ENCODE results near the gene PRPH2.

The PRPH2 gene

DNA sequence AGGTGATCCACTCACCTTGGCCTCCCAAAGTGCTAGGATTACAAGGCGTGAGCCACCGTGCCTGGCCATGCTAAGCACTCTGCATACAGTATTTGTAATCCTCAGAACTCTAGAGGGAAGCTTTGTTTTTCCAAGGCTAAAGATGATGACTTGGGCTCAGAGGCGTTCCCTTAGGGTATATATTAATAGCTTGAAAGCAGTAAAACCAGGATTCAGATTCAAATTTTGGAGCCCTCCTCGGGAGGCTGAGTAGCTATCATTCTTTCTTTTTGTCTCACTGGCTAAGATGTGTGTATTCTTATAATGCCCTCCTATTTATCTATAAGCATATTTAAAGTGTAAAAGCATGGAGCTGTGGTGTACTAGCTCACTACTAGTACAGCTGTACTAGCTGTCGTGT, 68.5 kb downstream of the PRPH2 start:
- no peak for TF ChIP-seq Cebpa-rat (IDR thresholded peaks at IDR 0.05)
- no peaks in the 10 kb centered on the region for H3K27me3 ChIP-seq
- H3K9ac ChIP-seq = no peak overlapping the region
- no peak overlapping the region for H3K4me2 ChIP-seq
- H3K36me3 ChIP-seq = peaks cover 85 to 100% (median 95%) of the 10 kb centered on the region in 11 experiments
- H3K4me3 ChIP-seq = no peak overlapping the region
- H3K9me3 ChIP-seq (replicated peaks in 1 of 11) = no peaks in the 10 kb centered on the region
- H3K27ac ChIP-seq = no peak overlapping the region
- peaks cover 0 to 4% (median 0%) of the 10 kb centered on the region in 11 experiments; a peak in 1 of 22 replicates for H4K20me1 ChIP-seq
- no peaks in the 10 kb centered on the region for H3K4me1 ChIP-seq

DNA sequence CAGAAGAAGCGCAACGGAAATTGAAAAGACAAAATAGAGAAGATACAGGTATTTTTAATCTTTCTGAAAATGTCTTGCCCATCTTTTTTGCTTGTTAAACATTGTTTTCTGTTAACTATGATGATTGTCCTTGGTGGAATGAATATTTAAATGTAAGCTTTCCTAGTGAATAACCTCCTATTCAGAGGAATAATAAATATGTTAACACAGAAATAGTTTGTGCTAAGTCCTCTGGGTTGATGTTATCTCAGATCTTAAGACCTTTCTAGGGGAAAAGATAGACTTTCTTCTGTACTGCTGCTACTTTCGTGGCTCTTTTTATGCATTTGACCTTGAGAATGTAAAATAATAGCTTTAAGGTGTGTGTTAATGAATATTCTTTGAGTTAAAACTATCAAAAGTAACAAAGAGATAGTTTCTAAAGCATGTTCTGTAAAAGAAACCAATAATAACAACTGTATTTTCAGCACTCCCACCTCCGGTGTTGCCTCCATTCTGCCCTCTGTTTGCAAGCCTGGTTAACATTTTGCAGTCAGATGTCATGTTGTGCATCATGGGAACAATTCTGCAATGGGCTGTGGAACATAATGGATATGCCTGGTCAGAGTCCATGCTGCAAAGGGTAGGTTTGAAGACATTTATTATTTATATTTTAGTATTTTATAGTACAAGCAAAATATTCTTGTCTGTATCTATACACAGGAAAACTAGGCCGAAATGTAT, 70.2 kb downstream of the PRPH2 start:
- Histone ChIP-seq H3K4me2 (no peak overlapping the region), H3K9ac (no peak overlapping the region), H3K27ac (no peak overlapping the region), H3K4me1 (no peaks in the 10 kb centered on the region), H3K27me3 (no peaks in the 10 kb centered on the region), H3K9me3 (replicated peaks in 1 of 11) (no peaks in the 10 kb centered on the region), H3K4me3 (no peak overlapping the region), H4K20me1 (peaks cover 0 to 4% (median 0%) of the 10 kb centered on the region in 11 experiments; a peak in 1 of 22 replicates), H3K36me3 (peaks cover 80 to 99% (median 93%) of the 10 kb centered on the region in 11 experiments)
- TF ChIP-seq Cebpa-rat (IDR thresholded peaks at IDR 0.05) = no peak
